Cerebellar cortex (tissue), 1 donor: Measurements from ENCODE around the gene TCN2.
A peak's percentile ranks its signal among the peaks of the same experiment; 100 is the strongest.
"Not testable (repeated sequence)": the region's sequence is repeated elsewhere in the genome, so short reads cannot be mapped to it uniquely, and the experiment has no call there.

ENCODE experiments used
- DNase-seq: peaks from one replicate; pipeline ENCODE4 v3.0.0-alpha.2; 2015; ENCODE audit warnings: low spot score

TCN2 gene

GRCh38 chr22:30606455-30607299 lies at the start of gene TCN2:
Gene TCN2, plus strand, starts transcription at chr22:30607174. Its CDS starts 158 bp downstream, at chr22:30607332.
- DNase-seq: peak; percentile 50

- DNase-seq: no peak
These were observed 49.7 kb upstream of the TCN2 start for GRCh38 chr22:30557243-30557642.

- no peak for DNase-seq
These were observed 47.1 kb upstream of the TCN2 start for GRCh38 chr22:30559889-30560288.

- not testable (repeated sequence) for DNase-seq
These were observed 46.3 kb upstream of the TCN2 start for GRCh38 chr22:30560643-30561202.

GRCh38 chr22:30561402-30562189 lies 45.4 kb upstream of the TCN2 start:
- no peak for DNase-seq

GRCh38 chr22:30562366-30562765 lies 44.6 kb upstream of the TCN2 start:
- no peak for DNase-seq

- DNase-seq: no peak
These were observed 42.8 kb upstream of the TCN2 start for GRCh38 chr22:30564045-30564760.

- DNase-seq: no peak
These were observed 42.2 kb upstream of the TCN2 start for GRCh38 chr22:30564761-30565119.

GRCh38 chr22:30565341-30565740 lies 41.6 kb upstream of the TCN2 start:
- no peak for DNase-seq

GRCh38 chr22:30566125-30566524 lies 40.8 kb upstream of the TCN2 start:
- DNase-seq: no peak

- DNase-seq: not testable (repeated sequence)
These were observed 39.7 kb upstream of the TCN2 start for GRCh38 chr22:30567277-30567676.

- no peak for DNase-seq
These were observed 38.7 kb upstream of the TCN2 start for GRCh38 chr22:30568137-30568805.

GRCh38 chr22:30569674-30570202 lies 37.2 kb upstream of the TCN2 start:
- no peak for DNase-seq

- no peak for DNase-seq
These were observed 34.8 kb upstream of the TCN2 start for GRCh38 chr22:30572210-30572609.

GRCh38 chr22:30572840-30573593 lies 34.0 kb upstream of the TCN2 start:
- no peak for DNase-seq

- no peak for DNase-seq
These were observed 33.3 kb upstream of the TCN2 start for GRCh38 chr22:30573594-30574094.

GRCh38 chr22:30574095-30574981 lies 32.6 kb upstream of the TCN2 start, which contains the start of gene GAL3ST1:
Gene GAL3ST1, minus strand, starts transcription at chr22:30574665. Its CDS starts 17,273 bp downstream, at chr22:30557392.
- no peak for DNase-seq

- DNase-seq: no peak
These were observed 31.8 kb upstream of the TCN2 start for GRCh38 chr22:30574997-30575671.

- DNase-seq: no peak
These were observed 31.1 kb upstream of the TCN2 start for GRCh38 chr22:30575859-30576258.
